Measurements from ENCODE around the gene GH1.
"Not testable (repeated sequence)": the region's sequence is repeated elsewhere in the genome, so short reads cannot be mapped to it uniquely, and the experiment has no call there.

The GH1 gene

DNA sequence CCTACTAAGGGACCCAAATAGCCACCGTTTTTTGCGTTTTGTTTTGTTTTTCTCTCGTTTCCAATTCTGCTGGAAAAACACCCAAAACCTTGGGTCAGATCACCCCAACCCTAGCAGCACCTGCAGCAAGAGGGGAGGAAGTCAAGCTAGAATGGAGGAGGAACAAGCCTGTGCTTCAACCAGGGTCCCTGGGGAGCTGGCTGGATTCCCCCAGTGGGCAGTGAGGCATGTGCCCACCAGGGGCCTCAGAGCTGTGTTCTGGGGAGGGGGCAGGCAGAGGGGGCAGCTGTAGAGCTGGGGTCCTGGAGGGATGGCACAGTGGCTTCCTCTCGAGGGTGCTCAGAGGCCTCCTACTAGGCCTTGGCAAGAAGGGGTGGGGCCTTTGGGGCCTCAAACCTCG is 7.0 kb upstream of the GH1 start:
- no peak for DNase-seq

DNA sequence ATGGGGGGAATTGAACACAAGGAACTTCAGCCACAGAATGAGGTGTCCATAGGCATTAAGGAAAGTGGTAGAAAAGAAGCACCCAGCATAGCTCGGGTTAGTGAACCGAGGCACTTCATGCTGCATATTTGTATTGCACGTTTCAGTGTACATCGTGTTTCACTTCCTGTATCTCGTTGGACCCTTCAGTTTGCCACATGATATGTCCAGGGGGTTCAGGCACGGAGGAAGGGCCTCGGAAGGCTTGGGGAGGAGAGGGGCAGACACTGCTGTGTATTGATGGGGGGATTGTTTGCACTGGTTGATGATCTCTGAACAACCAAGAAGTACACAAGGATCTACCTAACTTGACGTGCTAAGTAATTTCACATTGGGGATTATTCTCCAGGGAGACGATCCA is 3.8 kb upstream of the GH1 start:
- DNase-seq: not testable (repeated sequence)

DNA sequence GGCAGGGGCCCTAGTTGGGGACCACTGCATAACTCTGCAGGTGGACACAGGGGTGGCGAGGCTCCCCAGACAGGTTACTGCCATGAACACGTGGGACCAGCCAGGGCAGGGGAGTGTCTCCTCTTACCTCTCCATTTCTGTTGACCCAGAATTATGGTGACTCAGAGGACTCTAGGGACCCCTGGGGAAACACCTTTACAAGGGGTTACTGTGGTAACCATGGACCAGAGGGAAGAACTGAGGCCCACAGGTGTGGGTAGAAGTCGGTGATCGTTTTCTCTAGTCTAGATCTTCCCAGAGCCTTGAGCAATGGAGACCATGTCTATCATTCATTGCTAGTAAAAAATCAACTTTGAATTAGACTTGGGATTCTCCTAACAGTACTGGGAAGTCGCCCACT is 2.1 kb upstream of the GH1 start:
- DNase-seq: not testable (repeated sequence)

DNA sequence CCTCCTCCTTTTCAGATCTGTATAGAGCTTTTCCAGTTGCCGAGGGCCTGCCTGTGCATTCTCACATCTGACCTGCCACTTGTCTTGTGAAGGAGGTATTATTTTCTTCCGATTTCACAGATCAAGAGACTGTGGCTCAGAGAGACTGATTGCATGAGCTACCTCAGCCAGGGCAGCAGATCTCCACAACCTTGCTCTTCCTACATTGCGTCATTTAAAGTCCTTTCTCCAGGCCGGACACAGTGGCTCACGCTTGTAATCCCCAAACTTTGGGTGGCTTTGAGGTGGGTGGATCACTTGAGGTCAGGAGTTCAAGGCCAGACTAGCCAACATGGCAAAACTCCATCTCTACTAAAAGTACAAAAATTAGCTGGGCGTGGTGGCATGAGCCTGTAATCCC is 1.4 kb upstream of the GH1 start:
- DNase-seq: not testable (repeated sequence)

DNA sequence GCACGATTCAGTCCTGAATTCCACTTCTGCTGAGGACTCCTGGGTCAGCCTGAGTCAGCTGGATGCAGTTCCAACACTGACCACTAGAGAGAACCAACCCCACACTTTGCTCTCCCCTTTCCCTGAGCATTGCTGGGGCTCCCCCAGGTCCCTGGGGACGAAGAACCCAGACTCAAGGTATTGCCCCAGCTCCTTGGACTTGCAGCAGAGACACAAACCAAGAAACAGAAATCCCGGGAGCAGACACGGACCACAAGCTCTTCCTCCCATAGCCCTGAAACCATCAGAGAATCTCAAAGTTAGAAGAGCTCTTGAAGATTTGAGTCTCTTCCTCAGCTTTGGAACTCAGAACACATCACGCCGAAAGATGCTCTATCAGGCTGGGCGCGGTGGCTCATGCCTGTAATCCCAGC is 678 bp upstream of the GH1 start:
- peak; percentile 69 for DNase-seq

DNA sequence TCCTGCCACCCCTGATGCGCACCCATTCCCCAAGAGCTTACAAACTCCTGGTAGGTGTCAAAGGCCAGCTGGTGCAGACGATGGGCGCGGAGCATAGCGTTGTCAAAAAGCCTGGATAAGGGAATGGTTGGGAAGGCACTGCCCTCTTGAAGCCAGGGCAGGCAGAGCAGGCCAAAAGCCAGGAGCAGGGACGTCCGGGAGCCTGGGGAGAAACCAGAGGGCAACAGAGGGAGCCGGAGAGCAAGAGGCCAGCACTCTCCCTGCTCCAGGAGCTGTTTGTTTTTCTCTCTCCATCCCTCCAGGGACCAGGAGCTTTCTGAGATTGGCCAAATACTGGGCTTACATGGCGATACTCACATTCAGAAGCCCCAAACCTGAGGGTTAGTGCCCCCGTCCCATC is 334 bp downstream of the GH1 start:
- no peak for DNase-seq

DNA sequence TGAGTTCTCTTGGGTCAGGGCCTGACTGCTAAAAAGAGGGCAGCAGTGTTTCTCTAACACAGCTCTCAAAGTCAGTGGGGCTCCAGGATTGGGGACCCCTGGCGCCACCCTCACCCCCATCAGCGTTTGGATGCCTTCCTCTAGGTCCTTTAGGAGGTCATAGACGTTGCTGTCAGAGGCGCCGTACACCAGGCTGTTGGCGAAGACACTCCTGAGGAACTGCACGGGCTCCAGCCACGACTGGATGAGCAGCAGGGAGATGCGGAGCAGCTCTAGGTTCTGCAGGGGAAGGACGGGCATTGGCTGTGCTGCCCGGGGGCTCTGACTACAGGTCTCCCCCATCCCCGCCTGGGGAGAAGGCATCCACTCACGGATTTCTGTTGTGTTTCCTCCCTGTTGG is 993 bp downstream of the GH1 start:
- no peak for DNase-seq

DNA sequence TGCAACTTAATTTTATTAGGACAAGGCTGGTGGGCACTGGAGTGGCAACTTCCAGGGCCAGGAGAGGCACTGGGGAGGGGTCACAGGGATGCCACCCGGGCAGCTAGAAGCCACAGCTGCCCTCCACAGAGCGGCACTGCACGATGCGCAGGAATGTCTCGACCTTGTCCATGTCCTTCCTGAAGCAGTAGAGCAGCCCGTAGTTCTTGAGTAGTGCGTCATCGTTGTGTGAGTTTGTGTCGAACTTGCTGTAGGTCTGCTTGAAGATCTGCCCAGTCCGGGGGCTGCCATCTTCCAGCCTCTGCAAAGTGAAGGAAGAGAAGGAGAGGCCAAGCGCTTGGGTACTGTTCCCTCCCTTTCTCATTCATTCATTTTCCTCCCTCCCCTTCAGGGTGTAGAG is 1.4 kb downstream of the GH1 start:
- DNase-seq: not testable (repeated sequence)

DNA sequence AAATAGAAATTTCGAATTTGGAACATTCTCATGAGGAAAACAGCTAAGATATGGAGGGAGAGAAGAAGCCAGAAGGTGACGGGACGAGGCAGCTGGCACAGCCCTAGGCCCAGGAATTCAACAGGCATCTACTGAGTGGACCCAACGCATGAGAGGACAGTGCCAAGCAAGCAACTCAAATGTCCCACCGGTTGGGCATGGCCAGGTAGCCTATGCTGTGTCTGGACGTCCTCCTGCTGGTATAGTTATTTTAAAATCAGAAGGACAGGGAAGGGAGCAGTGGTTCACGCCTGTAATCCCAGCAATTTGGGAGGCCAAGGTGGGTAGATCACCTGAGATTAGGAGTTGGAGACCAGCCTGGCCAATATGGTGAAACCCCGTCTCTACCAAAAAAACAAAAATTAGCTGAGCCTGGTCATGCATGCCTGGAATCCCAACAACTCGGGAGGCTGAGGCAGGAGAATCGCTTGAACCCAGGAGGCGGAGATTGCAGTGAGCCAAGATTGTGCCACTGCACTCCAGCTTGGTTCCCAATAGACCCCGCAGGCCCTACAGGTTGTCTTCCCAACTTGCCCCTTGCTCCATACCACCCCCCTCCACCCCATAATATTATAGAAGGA is 2.0 kb downstream of the GH1 start:
- no peak for DNase-seq

DNA sequence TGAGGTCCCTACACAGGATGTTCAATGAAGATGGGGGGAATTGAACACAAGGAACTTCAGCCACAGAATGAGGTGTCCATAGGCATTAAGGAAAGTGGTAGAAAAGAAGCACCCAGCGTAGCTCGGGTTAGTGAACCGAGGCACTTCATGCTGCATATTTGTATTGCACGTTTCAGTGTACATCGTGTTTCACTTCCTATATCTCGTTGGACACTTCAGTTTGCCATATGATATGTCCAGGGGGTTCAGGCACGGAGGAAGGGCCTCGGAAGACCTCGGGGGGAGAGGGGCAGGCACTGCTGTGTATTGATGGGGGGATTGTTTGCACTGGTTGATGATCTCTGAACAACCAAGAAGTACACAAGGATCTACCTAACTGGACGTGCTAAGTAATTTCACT is 2.9 kb downstream of the GH1 start:
- not testable (repeated sequence) for DNase-seq

DNA sequence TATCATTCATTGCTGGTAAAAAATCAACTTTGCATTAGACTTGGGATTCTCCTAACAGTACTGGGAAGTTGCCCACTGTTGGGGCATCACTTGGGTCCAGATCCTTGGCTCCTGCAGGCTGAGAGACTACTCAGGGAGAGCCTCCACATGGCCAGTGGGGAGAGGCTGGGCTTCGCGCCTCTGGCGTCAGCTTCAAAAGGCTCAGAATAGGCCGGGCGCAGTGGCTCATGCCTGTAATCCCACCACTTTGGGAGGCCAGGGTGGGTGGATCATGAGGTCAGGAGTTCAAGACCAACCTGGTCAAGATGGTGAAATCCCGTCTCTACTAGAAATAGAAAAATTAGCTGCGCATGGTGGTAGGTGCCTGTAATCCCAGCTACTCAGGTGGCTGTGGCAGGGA is 4.2 kb downstream of the GH1 start:
- DNase-seq: no peak

DNA sequence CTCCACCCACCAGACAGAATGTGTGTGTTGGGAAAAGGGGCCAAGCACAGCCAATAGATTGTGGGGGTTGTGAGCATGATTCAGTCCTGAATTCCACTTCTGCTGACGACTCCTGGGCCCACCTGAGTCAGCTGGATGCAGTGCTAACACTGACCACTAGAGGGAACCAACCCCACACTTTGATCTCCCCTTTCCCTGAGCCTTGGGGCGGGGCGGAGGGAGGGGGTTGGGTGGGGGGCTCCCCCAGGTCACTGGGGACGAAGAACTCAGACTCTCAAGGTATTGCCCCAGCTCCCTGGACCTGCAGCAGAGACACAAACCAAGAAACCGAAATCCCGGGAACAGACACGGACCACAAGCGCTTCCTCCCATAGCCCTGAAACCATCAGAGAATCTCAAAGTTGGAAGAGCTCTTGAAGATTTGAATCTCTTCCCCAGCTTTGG is 7.0 kb downstream of the GH1 start:
- DNase-seq: peak; percentile 62

DNA sequence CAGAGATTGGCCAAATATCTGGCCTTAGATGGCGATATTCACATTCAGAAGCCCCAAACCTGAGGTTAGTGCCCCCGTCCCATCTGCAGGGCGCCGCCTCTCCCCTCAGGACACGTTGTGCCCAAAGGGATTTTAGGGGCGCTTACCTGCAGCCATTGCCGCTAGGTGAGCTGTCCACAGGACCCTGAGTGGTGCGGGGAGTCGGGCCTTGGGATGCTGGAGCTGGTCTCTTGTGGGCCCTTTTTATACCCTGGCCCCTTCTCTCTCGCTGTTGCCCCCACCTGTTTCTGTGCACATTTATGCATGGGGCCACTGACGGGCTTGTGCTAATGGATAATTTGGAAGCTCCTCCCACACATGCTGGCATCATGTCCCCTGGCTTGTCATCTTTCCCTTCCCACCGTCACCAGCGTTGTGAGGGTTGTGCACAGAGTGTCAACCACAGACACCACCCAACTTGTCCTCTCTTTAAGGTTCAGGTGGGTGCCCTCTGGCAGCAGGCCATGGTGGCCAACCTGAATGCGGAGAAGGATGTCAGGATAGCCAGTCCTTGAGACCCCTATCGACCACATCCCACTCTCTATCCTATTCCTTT is 7.5 kb downstream of the GH1 start, which contains the start of gene CSHL1:
TSS of gene CSHL1 (minus strand) at position 218 of the 595 bp plus-strand sequence. CDS start at position 156, 62 bp downstream.
- no peak for DNase-seq

DNA sequence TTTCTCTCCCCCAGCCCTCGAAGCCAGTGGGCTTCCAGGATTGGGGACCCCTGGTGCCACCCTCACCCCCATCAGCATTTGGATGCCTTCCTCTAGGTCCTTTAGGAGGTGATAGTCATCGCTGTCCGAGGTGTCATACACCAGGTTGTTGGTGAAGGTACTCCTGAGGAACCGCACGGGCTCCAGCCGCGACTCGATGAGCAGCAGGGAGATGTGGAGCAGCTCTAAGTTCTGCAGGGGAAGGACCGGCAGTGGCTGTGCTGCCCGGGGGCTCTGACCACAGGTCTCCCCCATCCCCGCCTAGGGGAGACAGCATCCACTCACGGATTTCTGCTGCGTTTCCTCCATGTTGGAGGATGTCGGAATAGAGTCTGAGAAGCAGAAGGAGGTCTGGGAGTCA is 8.5 kb downstream of the GH1 start:
- DNase-seq: no peak

DNA sequence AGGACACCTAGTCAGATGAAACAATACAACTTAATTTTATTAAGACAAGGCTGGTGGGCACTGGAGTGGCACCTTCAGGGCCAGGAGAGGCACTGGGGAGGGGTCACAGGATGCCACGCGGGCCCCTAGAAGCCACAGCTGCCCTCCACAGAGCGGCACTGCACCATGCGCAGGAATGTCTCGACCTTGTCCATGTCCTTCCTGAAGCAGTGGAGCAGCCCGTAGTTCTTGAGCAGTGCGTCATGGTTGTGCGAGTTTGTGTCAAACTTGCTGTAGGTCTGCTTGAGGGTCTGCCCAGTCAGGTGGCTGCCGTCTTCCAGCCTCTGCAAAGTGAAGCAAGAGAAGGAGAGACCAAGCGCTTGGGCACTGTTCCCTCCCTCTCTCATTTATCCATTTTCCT is 9.1 kb downstream of the GH1 start:
- DNase-seq: not testable (repeated sequence)

DNA sequence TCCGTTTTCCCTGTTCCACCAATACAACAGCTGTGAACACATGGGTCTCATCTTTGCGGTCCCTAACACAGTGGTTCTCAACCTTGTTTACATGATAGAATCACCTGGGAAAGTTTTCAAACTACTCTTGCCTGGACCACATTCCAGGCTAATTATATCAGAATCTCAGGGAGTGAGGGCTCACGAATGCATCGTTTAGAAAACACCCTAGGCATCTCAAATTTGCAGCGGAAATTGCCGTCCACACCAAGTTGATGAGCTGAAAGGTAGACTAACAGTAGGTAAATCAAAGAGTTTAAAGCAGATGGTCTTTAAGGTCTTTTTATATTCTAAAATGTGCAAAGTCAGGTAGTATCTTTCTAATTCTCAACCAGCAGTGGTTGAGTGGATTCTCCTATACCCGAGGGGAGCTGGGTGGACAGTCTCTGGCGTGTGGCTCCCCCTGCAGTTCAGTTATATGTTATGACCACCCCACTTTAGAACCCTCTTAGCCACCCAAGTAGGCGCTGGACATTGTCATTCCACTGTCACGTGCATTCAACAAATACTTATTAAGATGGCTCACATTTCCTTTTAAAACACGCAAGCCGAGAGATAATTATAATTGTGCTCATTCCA is 11.4 kb downstream of the GH1 start:
- DNase-seq: not testable (repeated sequence)

DNA sequence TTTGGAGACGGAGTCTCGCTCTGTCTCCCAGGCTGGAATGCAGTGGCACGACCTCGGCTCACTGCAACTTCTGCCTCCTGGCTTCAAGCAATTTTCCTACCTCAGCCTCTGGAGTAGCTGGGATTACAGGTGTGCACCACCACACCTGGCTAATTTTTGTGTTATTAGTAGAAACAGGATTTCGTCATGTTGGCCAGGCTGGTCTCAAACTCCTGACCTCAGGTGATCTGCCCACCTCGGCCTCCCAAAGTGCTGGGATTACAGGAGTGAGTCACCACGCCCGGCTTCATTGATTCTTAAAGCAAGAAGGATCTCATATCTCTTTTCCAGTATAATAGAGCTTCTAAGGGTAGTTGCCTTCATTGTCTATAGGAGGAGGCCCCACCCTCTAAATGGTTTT is 13.8 kb downstream of the GH1 start:
- DNase-seq: not testable (repeated sequence)

DNA sequence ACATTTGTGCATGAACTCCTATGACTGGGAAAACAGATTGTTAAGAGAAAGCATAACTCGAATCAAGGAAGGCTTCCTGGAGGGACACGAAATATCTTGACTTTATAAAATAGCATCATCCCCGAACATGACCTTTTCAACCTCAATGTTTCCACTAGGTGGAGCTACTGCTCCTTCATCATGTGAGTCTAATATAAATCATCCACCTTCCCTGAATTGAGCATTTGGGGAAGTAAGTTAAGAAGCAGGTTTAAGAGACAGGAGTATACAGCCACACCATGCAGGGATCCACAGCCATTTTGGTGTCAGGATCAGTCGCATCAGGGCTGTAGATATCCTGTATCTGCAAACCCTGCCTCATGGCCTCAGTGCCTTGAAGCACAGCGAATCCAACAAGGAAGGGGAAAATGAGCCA is 14.8 kb downstream of the GH1 start:
- not testable (repeated sequence) for DNase-seq

DNA sequence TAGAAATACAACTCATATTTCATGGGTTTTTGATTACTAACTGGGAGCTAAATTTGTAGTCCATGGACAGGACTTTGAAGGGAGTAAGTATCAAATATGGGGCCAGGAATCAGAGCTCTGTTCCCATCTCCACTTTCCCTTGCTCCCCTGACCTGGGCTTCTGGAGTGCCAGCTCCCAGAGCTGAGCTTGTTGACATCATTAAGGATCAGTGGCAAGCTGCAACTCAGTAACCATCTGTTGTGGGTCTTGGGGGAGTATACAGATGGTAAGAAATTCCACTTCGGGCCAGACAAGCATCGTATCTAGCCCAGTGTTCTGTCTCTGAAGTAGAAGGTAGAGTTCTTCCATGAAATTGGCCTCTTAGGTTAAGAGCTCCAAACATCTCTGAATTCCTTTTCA is 16.7 kb downstream of the GH1 start:
- not testable (repeated sequence) for DNase-seq

DNA sequence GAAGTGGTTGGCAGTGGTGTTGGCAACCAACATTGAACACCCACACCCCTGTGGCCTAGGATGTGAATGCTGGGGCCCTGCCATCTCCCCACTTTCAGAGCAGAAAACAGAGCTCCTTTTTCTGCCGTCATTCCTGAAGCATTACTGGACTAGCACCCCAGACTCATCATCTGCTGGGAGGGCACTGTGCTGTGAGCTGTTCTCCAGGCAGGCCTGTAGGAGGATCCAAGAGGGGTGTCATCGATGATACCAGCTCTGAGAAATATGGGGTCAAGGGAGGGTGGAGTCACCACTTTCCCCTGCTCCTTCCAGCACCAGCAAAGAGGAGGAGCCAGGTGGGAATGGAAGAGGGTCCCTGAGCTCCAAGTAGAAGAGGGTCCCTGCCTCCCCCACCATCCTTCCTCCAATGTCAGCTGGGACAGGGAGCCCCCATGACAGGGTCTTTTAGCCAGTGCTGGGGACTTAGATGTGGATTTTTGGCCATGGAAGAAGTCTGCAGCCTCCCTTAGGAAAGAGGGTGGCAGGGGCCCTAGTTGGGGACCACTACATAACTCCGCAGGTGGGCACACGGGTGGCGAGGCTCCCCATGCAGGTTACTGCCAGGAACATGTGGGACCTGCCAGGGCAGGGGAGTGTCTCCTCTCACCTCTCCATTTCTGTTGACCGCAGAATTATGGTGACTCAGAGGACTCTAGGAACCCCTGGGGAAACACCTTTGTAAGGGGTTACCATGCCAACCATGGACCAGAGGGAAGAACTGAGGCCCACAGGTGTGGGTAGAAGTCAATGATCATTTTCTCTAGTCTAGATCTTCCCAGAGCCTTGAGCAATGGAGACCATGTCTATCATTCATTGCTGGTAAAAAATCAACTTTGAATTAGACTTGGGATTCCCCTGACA is 19.5 kb downstream of the GH1 start:
- not testable (repeated sequence) for DNase-seq

DNA sequence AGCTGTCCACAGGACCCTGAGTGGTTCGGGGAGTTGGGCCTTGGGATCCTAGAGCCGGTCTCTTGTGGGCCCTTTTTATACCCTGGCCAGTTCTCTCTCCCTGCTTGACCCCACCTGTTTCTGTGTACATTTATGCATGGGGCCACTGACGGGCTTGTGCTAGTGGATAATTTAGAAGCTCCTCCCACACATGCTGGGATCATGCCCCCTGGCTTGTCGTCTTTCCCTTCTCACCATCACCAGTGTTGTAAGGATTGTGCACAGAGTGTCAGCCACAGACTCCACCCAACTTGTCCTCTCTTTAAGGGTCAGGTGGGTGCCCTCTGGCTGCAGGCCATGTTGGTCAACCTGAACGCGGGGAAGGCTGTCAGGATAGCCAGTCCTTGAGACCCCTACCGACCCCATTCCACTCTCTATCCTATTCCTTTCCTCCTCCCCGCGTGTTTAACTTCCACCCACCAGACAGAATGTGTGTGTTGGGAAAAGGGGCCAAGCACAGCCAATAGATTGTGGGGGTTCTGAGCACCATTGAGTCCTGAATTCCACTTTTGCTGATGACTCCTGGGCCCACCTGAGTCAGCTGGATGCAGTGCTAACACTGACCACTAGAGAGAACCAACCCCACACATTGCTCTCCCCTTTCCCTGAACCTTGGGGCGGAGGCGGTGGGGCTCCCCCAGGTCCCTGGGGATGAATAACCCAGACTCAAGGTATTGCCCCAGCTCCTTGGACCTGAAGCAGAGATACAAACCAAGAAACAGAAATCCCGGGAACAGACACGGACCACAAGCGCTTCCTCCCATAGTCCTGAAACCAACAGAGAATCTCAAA is 21.9 kb downstream of the GH1 start, which contains the start of gene CSH1:
TSS of gene CSH1 (minus strand) at position 51 of the 831 bp plus-strand sequence. CDS start 63 bp downstream, outside the sequence.
- not testable (repeated sequence) for DNase-seq

DNA sequence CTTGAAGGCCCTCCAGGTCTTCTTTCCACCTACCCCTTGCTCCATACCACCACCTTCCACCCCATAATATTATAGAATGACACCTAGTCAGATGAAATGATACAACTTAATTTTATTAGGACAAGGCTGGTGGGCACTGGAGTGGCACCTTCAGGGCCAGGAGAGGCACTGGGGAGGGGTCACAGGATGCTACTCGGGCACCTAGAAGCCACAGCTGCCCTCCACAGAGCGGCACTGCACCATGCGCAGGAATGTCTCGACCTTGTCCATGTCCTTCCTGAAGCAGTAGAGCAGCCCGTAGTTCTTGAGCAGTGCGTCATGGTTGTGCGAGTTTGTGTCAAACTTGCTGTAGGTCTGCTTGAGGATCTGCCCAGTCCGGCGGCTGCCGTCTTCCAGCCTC is 23.8 kb downstream of the GH1 start:
- not testable (repeated sequence) for DNase-seq
